GM18873 (cell line): ENCODE measurements around the gene CREB3.

ENCODE experiments used
- ATAC-seq: cut with Tn5 transposase; IDR thresholded peaks from one replicate; pipeline ENCODE4 v1.9.1; 2021; ENCODE audit warnings: mild to moderate bottlenecking, moderate library complexity, moderate number of reproducible peaks; ENCODE audit not compliant: unreplicated experiment, low FRiP score

The CREB3 gene

GRCh38 chr9:35723426-35723825 is 9.0 kb upstream of the CREB3 start:
- no peak for ATAC-seq

GRCh38 chr9:35723908-35724307 is 8.6 kb upstream of the CREB3 start:
- ATAC-seq = no peak

- ATAC-seq = no peak
These were observed 7.1 kb upstream of the CREB3 start for GRCh38 chr9:35725362-35725761.

- ATAC-seq = no peak
These were observed 5.5 kb upstream of the CREB3 start for GRCh38 chr9:35726931-35727330.

- ATAC-seq = no peak
These were observed 4.8 kb upstream of the CREB3 start for GRCh38 chr9:35727676-35728040.

- no peak for ATAC-seq
These were observed 4.2 kb upstream of the CREB3 start for GRCh38 chr9:35728041-35728971.

GRCh38 chr9:35729101-35729500 is 3.4 kb upstream of the CREB3 start:
- ATAC-seq = no peak

GRCh38 chr9:35729700-35730485 is 2.6 kb upstream of the CREB3 start:
- ATAC-seq = no peak

GRCh38 chr9:35730486-35730854 is 2.0 kb upstream of the CREB3 start:
- ATAC-seq = no peak

- no peak for ATAC-seq
These were observed 866 bp upstream of the CREB3 start for GRCh38 chr9:35731415-35732184.

GRCh38 chr9:35732800-35733541 is 505 bp downstream of the CREB3 start:
- ATAC-seq = no peak

GRCh38 chr9:35734096-35734495 is 1.6 kb downstream of the CREB3 start:
- ATAC-seq = no peak

- ATAC-seq = no peak
These were observed 3.8 kb downstream of the CREB3 start for GRCh38 chr9:35736201-35736633.

GRCh38 chr9:35737143-35737542 is 4.7 kb downstream of the CREB3 start:
- no peak for ATAC-seq

- no peak for ATAC-seq
These were observed 5.7 kb downstream of the CREB3 start for GRCh38 chr9:35738186-35738585.

- ATAC-seq = no peak
These were observed 6.5 kb downstream of the CREB3 start for GRCh38 chr9:35738924-35739323.

- no peak for ATAC-seq
These were observed 7.8 kb downstream of the CREB3 start for GRCh38 chr9:35740243-35740642.

- no peak for ATAC-seq
These were observed 9.3 kb downstream of the CREB3 start for GRCh38 chr9:35741740-35742139.

- ATAC-seq = no peak
These were observed 11.0 kb downstream of the CREB3 start for GRCh38 chr9:35743452-35743851.

- ATAC-seq = no peak
These were observed 11.5 kb downstream of the CREB3 start for GRCh38 chr9:35743880-35744518.
